Measurements from ENCODE around the gene PKP4.
"Not testable (repeated sequence)": the region's sequence is repeated elsewhere in the genome, so short reads cannot be mapped to it uniquely, and the experiment has no call there.

PKP4 gene

DNA sequence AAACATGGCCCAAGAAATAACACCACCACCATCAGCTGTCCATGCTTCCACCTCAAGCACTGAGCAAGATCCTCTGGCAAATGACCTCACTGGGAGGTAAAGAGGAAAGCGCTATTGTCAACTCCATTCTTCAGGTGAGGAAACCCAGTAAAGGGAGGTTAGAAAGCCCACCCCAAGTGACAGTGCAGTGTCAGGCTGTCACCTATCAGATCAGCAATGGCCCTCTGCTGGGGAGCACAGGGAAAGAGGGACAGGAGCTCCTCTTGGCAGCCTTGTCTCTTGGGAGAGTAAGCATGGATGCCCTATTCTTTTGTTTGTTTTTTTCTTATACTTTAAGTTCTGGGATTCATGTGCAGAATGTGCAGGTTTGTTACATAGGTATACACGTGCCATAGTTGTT is 234.1 kb downstream of the PKP4 start:
- no peak overlapping the region for H3K4me3 ChIP-seq (ENCODE audit: severe bottlenecking)
- H3K27me3 ChIP-seq (ENCODE audit: insufficient read depth, poor library complexity, severe bottlenecking) = no peaks in the 10 kb centered on the region
- H3K9me3 ChIP-seq (ENCODE audit: severe bottlenecking) = no peaks in the 10 kb centered on the region
- H3K4me1 ChIP-seq (ENCODE audit: insufficient read depth, poor library complexity, severe bottlenecking) = no peaks in the 10 kb centered on the region
- no peak overlapping the region for H3K27ac ChIP-seq (ENCODE audit: poor library complexity, severe bottlenecking)
- H3K36me3 ChIP-seq (ENCODE audit: low read depth) = no peaks in the 10 kb centered on the region
- DNase-seq (ENCODE audit: low spot score) (no peak), ATAC-seq (ENCODE audit: low read depth) (no peak)
- TF ChIP-seq, protein P1, sequence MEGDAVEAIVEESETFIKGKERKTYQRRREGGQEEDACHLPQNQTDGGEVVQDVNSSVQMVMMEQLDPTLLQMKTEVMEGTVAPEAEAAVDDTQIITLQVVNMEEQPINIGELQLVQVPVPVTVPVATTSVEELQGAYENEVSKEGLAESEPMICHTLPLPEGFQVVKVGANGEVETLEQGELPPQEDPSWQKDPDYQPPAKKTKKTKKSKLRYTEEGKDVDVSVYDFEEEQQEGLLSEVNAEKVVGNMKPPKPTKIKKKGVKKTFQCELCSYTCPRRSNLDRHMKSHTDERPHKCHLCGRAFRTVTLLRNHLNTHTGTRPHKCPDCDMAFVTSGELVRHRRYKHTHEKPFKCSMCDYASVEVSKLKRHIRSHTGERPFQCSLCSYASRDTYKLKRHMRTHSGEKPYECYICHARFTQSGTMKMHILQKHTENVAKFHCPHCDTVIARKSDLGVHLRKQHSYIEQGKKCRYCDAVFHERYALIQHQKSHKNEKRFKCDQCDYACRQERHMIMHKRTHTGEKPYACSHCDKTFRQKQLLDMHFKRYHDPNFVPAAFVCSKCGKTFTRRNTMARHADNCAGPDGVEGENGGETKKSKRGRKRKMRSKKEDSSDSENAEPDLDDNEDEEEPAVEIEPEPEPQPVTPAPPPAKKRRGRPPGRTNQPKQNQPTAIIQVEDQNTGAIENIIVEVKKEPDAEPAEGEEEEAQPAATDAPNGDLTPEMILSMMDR (IDR thresholded peaks at IDR 0.05; ENCODE audit: poor library complexity, severe bottlenecking) = no peak

DNA sequence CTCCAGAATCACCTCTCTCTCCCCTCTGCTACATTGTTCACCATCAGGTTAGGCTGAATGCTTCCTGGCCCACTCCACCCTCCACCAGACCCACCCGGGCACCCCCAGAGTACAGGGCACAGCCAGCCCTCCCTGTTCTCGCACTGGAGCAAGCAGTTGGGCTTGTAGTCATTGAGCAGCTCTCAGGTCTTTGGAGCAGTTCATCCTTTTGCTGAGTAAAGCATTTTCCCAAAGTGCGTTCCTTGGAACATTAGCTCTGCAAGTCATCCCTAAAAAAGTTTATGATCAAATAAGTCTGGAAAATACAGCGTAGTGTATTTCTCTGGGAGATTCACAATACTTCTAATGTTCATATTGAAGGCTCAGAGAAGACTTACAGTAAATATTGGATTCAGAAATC is 234.9 kb downstream of the PKP4 start:
- Histone ChIP-seq H3K27me3 (ENCODE audit: insufficient read depth, poor library complexity, severe bottlenecking) (no peaks in the 10 kb centered on the region), H3K9me3 (ENCODE audit: severe bottlenecking) (no peaks in the 10 kb centered on the region), H3K36me3 (ENCODE audit: low read depth) (no peaks in the 10 kb centered on the region), H3K4me1 (ENCODE audit: insufficient read depth, poor library complexity, severe bottlenecking) (no peaks in the 10 kb centered on the region), H3K27ac (ENCODE audit: poor library complexity, severe bottlenecking) (no peak overlapping the region), H3K4me3 (ENCODE audit: severe bottlenecking) (no peak overlapping the region)
- ATAC-seq (ENCODE audit: low read depth) (no peak), DNase-seq (ENCODE audit: low spot score) (no peak)
- TF ChIP-seq, protein P1 (IDR thresholded peaks at IDR 0.05; ENCODE audit: poor library complexity, severe bottlenecking) = no peak

DNA sequence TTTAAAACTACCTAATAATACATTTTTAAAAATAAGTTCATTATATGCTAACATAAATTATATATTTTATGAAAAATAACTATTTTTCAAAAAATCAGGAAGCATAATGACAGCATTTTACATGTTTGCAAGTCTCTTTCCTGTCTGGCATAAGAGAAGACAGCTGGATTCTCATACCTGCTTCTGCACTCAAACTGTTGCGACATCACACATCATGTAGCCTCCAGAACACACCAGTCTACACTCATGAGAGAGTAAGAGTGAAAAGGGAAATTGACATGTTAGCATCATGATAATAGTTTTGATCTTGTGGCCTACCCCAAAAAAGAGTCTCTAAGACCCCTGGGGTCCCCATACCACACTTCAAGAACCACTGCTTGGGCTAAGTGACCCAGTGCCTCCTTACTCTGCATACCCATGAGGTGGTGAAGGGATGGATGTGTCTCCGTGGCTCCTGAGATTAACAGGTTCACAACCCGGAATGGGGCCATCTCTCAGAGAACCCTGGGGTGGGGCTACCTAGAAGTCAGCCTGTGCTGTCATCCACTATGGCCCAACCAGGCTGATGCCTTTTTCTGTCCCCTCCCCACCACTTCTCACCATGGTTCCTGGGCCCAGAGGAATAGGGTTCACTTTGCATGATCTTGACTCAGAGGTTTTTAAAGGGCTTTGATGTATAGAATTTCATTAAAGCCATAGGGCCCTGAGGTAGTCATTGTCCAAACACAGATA is 235.8 kb downstream of the PKP4 start:
- H3K4me3 ChIP-seq (ENCODE audit: severe bottlenecking) = no peak overlapping the region
- H3K27ac ChIP-seq (ENCODE audit: poor library complexity, severe bottlenecking) = no peak overlapping the region
- H3K36me3 ChIP-seq (ENCODE audit: low read depth) = no peaks in the 10 kb centered on the region
- H3K4me1 ChIP-seq (ENCODE audit: insufficient read depth, poor library complexity, severe bottlenecking) = no peaks in the 10 kb centered on the region
- H3K27me3 ChIP-seq (ENCODE audit: insufficient read depth, poor library complexity, severe bottlenecking) = no peaks in the 10 kb centered on the region
- no peak for ATAC-seq (ENCODE audit: low read depth)
- no peak for DNase-seq (ENCODE audit: low spot score)
- H3K9me3 ChIP-seq (ENCODE audit: severe bottlenecking) = no peaks in the 10 kb centered on the region
- TF ChIP-seq, protein P1 (IDR thresholded peaks at IDR 0.05; ENCODE audit: poor library complexity, severe bottlenecking) = no peak

DNA sequence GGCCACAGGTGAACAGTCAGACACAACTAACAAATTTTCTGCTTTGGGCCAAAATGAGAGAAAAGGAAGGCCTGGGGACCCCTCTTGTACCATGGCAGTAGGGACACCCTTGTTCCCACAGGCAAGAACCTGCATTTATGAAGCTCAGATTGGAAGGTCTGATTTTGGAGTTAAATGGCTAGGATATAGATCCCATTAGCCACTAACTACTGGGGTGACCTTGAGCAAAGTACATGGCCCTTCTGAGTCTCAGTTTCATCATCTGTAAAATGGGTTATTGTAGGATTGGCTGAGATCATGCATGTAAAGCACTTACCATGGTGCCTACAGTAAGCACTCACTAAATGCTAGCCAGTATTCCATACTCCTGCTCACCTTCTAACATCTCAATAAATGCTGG is 236.7 kb downstream of the PKP4 start:
- Histone ChIP-seq H3K4me3 (ENCODE audit: severe bottlenecking) (no peak overlapping the region), H3K9me3 (ENCODE audit: severe bottlenecking) (no peaks in the 10 kb centered on the region), H3K27ac (ENCODE audit: poor library complexity, severe bottlenecking) (no peak overlapping the region), H3K4me1 (ENCODE audit: insufficient read depth, poor library complexity, severe bottlenecking) (no peaks in the 10 kb centered on the region), H3K36me3 (ENCODE audit: low read depth) (no peaks in the 10 kb centered on the region), H3K27me3 (ENCODE audit: insufficient read depth, poor library complexity, severe bottlenecking) (no peaks in the 10 kb centered on the region)
- ATAC-seq (ENCODE audit: low read depth) (no peak), DNase-seq (ENCODE audit: low spot score) (no peak)
- TF ChIP-seq, protein P1 (IDR thresholded peaks at IDR 0.05; ENCODE audit: poor library complexity, severe bottlenecking) = no peak

DNA sequence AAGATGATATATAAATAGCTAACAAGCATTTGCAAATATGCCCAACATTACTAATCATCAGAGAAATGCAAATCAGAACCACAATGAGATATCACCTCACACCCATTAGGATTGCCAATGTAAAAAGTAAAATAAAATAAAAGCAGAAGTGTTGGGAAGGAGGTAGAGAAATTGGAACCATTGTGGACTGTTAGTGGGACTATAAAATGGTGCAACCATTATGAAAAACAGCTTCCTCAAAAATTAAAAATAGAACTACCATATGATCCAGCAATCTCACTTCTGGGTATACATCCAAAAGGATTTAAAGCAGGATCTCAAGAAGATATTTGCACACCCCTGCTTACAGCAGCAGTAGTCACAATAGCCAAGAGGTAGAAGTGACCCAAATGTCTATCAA is 238.6 kb downstream of the PKP4 start:
- Histone ChIP-seq H3K36me3 (ENCODE audit: low read depth) (no peaks in the 10 kb centered on the region), H3K27ac (ENCODE audit: poor library complexity, severe bottlenecking) (no peak overlapping the region), H3K27me3 (ENCODE audit: insufficient read depth, poor library complexity, severe bottlenecking) (no peaks in the 10 kb centered on the region), H3K9me3 (ENCODE audit: severe bottlenecking) (no peaks in the 10 kb centered on the region), H3K4me1 (ENCODE audit: insufficient read depth, poor library complexity, severe bottlenecking) (no peaks in the 10 kb centered on the region), H3K4me3 (ENCODE audit: severe bottlenecking) (no peak overlapping the region)
- ATAC-seq (ENCODE audit: low read depth) (no peak), DNase-seq (ENCODE audit: low spot score) (no peak)
- TF ChIP-seq, protein P1 (IDR thresholded peaks at IDR 0.05; ENCODE audit: poor library complexity, severe bottlenecking) = no peak

DNA sequence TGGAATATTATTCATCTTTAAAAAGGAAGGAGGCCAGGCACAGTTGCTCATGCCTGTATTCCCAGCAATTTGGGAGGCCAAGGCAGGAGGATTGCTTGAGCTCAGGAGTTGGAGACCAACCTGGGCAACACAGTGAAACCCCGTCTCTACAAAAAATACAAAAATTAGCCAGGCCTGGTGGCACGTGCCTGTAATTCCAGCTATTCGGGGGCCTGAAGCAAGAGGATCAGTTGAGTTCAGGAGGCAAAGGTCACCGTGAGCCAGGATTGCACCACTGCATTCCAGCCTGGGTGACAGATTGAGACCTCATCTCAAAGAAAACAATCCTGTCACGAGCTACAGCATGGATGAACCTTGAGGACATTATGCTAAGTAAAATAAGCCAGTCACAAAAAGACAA is 239.0 kb downstream of the PKP4 start:
- H3K27me3 ChIP-seq (ENCODE audit: insufficient read depth, poor library complexity, severe bottlenecking); H3K4me3 ChIP-seq (ENCODE audit: severe bottlenecking); H3K9me3 ChIP-seq (ENCODE audit: severe bottlenecking); DNase-seq (ENCODE audit: low spot score); ATAC-seq (ENCODE audit: low read depth); H3K4me1 ChIP-seq (ENCODE audit: insufficient read depth, poor library complexity, severe bottlenecking); H3K27ac ChIP-seq (ENCODE audit: poor library complexity, severe bottlenecking); H3K36me3 ChIP-seq (ENCODE audit: low read depth): not testable (repeated sequence)

Data from RWPE2 (cell line).